ENCODE data around the gene LGMN. TPM values are rescaled to one million over a fixed set of nuclear protein-coding genes. Genes with fewer than 3 reads are reported as not detected.
"Not testable (repeated sequence)": the region's sequence is repeated elsewhere in the genome, so short reads cannot be mapped to it uniquely, and the experiment has no call there.

LGMN gene
- total RNA-seq, 2 experiments from 2014 or later: 0.63 to 1.2 TPM

- H3K27me3 Mint-ChIP-seq: no peaks in the 10 kb centered on the region
- H3K4me1 Mint-ChIP-seq: peaks cover 36% of the 10 kb centered on the region
- DNase-seq: peak; percentile 84
- CTCF ChIA-PET: interaction anchor here (0.6 to 2.8 kb wide), 27 partner anchors 10 to 555 kb away, joined by 3 to 17 read pairs (median 3); no protein-coding TSS in a partner anchor
- H3K36me3 Mint-ChIP-seq: peaks cover 48% of the 10 kb centered on the region
- ATAC-seq: peak; percentile 75
- H3K4me3 Mint-ChIP-seq: no peak overlapping the region
- H3K27ac Mint-ChIP-seq: peak overlapping the region; percentile 36
- H3K9me3 Mint-ChIP-seq (ENCODE audit: low read depth): no peaks in the 10 kb centered on the region
These were observed 67.4 kb downstream of the LGMN start for GRCh38 chr14:92680781-92681650.

DNA sequence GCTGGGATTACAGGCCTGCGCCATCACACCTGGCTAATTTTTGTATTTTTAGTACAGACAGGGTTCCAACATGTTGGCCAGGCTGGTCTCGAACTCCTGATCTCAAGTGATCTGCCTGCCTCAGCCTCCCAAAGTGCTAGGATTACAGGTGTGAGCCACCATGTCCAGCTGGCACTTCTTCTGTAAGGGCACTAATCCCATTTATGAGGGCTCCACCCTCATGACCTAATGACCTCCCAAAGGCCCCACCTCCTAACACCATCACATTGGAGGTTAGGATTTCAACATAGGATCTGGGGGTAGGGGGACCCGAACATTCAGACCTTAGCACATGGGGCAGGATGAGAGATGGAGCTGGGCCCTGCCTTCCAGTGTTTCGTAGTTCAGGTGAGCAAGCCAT, 68.1 kb downstream of the LGMN start:
- H3K9me3 Mint-ChIP-seq (ENCODE audit: low read depth); H3K27me3 Mint-ChIP-seq; H3K27ac Mint-ChIP-seq; ATAC-seq; H3K4me3 Mint-ChIP-seq; DNase-seq: not testable (repeated sequence)
- Mint-ChIP-seq H3K36me3 (peaks cover 48% of the 10 kb centered on the region), H3K4me1 (peaks cover 42% of the 10 kb centered on the region)
- CTCF ChIA-PET: interaction anchor here (0.7 to 2.8 kb wide), 18 partner anchors 10 to 545 kb away, joined by 3 to 17 read pairs (median 4); no protein-coding TSS in a partner anchor

GRCh38 chr14:92679246-92679645, 69.2 kb downstream of the LGMN start:
- H3K4me3 Mint-ChIP-seq: no peak overlapping the region
- ATAC-seq: no peak
- H3K4me1 Mint-ChIP-seq: peaks cover 48% of the 10 kb centered on the region
- DNase-seq: no peak
- H3K9me3 Mint-ChIP-seq (ENCODE audit: low read depth): no peaks in the 10 kb centered on the region
- H3K36me3 Mint-ChIP-seq: peaks cover 54% of the 10 kb centered on the region
- no peaks in the 10 kb centered on the region for H3K27me3 Mint-ChIP-seq
- peak overlapping the region; percentile 36 for H3K27ac Mint-ChIP-seq
- CTCF ChIA-PET: no interaction called here

DNA sequence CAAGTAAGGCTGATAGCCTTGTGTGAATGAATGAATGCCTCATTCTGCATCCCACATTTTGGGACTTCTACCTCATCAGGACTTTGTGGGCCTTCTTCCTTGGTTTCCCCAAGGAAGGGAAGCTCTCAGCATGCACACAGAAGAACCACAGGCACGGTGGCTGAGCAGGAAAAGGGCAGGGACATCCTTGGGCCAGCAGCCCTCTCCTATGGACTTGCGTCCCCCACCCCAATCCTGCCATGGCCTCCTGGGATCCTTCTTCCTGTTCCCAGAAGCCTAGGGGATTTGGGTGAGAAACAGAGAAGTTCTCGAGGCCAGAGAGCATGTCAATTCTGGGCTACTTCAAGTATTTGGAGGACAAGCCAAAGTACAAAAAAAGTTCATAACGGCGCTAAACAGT, 69.7 kb downstream of the LGMN start:
- Mint-ChIP-seq H3K4me3 (no peak overlapping the region), H3K27me3 (no peaks in the 10 kb centered on the region), H3K36me3 (peaks cover 58% of the 10 kb centered on the region), H3K27ac (no peak overlapping the region), H3K9me3 (ENCODE audit: low read depth) (no peaks in the 10 kb centered on the region), H3K4me1 (peaks cover 51% of the 10 kb centered on the region)
- no peak for ATAC-seq
- DNase-seq: no peak
- CTCF ChIA-PET: no interaction called here

GRCh38 chr14:92677955-92678354, 70.5 kb downstream of the LGMN start:
- no peaks in the 10 kb centered on the region for H3K27me3 Mint-ChIP-seq
- peaks cover 61% of the 10 kb centered on the region for H3K36me3 Mint-ChIP-seq
- no peak for DNase-seq
- H3K9me3 Mint-ChIP-seq (ENCODE audit: low read depth): no peaks in the 10 kb centered on the region
- H3K4me1 Mint-ChIP-seq: peaks cover 52% of the 10 kb centered on the region
- H3K27ac Mint-ChIP-seq: no peak overlapping the region
- CTCF ChIA-PET: interaction anchor here (1.2 to 1.6 kb wide), 4 partner anchors 8 to 89 kb away, joined by 3 to 5 read pairs (median 4); no protein-coding TSS in a partner anchor
- no peak overlapping the region for H3K4me3 Mint-ChIP-seq
- ATAC-seq: no peak

DNA sequence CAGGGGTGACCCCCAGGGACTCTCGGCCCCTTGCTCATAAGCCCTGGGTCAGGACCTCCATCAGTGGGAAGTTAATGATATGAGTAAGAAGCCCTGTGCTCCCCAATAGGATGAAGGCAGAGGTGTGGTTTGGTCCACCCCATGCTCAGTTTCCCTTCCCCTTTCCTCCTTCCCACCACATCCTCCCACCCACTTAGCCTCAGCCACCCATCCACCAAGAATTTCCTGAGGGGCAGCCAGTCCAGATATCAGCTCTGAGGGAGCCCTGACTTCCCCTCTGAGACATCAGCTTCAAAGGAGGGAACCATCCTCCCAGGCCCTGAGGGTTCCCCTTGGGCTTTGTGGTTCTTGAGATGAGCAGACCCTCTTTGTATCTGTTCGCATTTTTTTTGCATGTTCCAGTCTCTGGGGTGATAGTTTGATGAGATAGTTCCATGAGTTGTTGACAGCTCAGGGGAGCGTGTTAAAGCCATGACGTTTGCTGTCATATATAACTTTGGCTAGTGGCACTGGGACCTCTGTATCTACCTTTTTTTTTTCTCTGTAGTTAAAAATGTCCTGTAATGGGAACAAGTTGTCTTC, 71.2 kb downstream of the LGMN start:
- Mint-ChIP-seq H3K9me3 (ENCODE audit: low read depth) (no peaks in the 10 kb centered on the region), H3K4me1 (peaks cover 52% of the 10 kb centered on the region), H3K36me3 (peaks cover 65% of the 10 kb centered on the region), H3K4me3 (no peak overlapping the region), H3K27ac (peak overlapping the region; percentile 12), H3K27me3 (no peaks in the 10 kb centered on the region)
- peak; percentile 82 for DNase-seq
- CTCF ChIA-PET: interaction anchor here (1.2 to 1.6 kb wide), 4 partner anchors 9 to 88 kb away, joined by 3 to 5 read pairs (median 4); no protein-coding TSS in a partner anchor
- peak; percentile 73 for ATAC-seq

DNA sequence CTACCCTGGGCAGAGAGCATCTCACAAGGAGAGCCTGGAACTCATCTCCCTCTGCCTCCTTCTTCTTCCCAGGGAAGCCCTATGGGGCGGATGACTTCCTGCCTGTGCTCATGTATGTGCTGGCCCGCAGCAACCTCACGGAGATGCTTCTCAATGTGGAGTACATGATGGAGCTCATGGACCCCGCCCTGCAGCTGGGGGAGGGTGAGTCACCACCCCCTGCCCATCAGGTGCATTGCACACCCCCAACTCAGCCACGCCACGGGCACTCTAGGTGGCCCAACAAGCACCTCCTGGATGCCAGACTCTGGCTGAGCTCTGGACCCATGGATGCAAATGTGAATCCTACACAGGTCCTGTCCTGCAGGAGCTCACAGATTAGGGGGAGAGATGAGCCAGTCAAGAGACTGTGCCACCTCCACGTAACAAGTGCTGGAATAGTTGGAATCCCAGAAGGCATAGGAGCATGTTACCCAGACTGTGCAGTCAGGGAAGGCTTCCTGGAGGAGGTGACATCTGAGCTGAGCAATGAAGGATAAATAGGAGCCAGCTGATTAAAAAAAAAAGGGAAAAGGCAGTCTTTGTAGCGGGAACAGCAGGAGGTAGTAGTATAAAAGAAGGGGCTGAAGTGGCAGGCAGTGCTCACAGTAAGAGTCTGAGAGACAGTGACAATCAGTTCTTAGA, 71.9 kb downstream of the LGMN start:
- Mint-ChIP-seq H3K36me3 (peaks cover 65% of the 10 kb centered on the region), H3K4me3 (no peak overlapping the region), H3K9me3 (ENCODE audit: low read depth) (no peaks in the 10 kb centered on the region), H3K4me1 (peaks cover 51% of the 10 kb centered on the region), H3K27me3 (no peaks in the 10 kb centered on the region), H3K27ac (peak overlapping the region; percentile 12)
- CTCF ChIA-PET: interaction anchor here (1.3 to 1.6 kb wide), 3 partner anchors 10 to 61 kb away, joined by 3 to 5 read pairs (median 4); no protein-coding TSS in a partner anchor
- DNase-seq (no peak), ATAC-seq (no peak)

- peaks cover 64% of the 10 kb centered on the region for H3K36me3 Mint-ChIP-seq
- H3K4me1 Mint-ChIP-seq: peaks cover 45% of the 10 kb centered on the region
- H3K27ac Mint-ChIP-seq: peak overlapping the region; percentile 20
- no peaks in the 10 kb centered on the region for H3K27me3 Mint-ChIP-seq
- no peak for ATAC-seq
- no peak for DNase-seq
- no peaks in the 10 kb centered on the region for H3K9me3 Mint-ChIP-seq (ENCODE audit: low read depth)
- no peak overlapping the region for H3K4me3 Mint-ChIP-seq
- CTCF ChIA-PET: no interaction called here
These were observed 72.5 kb downstream of the LGMN start for GRCh38 chr14:92675976-92676375.

DNA sequence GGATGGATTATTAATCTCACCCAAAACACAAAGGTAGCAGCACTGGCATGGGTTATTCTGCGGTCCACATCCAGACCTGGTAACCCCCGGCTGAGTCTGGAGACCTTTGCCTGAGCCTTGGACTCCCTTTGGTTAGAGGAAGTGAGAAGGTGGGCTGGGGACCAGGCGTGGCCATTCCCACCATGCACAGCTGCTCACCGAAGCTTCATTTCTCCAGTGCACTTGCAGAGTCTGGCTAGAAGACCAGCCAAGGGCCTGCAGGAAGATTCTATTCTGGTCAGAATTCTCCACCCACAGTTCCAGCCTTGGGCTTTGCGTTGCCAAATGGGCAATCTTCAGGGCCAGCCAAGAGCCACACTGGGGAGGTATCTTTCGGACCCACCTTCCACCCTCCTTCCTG, 73.0 kb downstream of the LGMN start:
- H3K4me1 Mint-ChIP-seq: peaks cover 44% of the 10 kb centered on the region
- no peaks in the 10 kb centered on the region for H3K9me3 Mint-ChIP-seq (ENCODE audit: low read depth)
- CTCF ChIA-PET: interaction anchor here (0.6 to 1.5 kb wide), 2 partner anchors 40 to 107 kb away, joined by 3 read pairs; no protein-coding TSS in a partner anchor
- H3K27me3 Mint-ChIP-seq: no peaks in the 10 kb centered on the region
- no peak for ATAC-seq
- H3K36me3 Mint-ChIP-seq: peaks cover 62% of the 10 kb centered on the region
- DNase-seq: no peak
- no peak overlapping the region for H3K4me3 Mint-ChIP-seq
- H3K27ac Mint-ChIP-seq: no peak overlapping the region

GRCh38 chr14:92673601-92674150, 74.8 kb downstream of the LGMN start:
- H3K9me3 Mint-ChIP-seq (ENCODE audit: low read depth): no peaks in the 10 kb centered on the region
- H3K27me3 Mint-ChIP-seq: no peaks in the 10 kb centered on the region
- DNase-seq (no peak), ATAC-seq (no peak)
- H3K27ac Mint-ChIP-seq: no peak overlapping the region
- no peak overlapping the region for H3K4me3 Mint-ChIP-seq
- CTCF ChIA-PET: interaction anchor here (0.6 to 1.9 kb wide), 4 partner anchors 60 to 1288 kb away, joined by 3 to 5 read pairs (median 4); no protein-coding TSS in a partner anchor
- peaks cover 53% of the 10 kb centered on the region for H3K4me1 Mint-ChIP-seq
- peaks cover 52% of the 10 kb centered on the region for H3K36me3 Mint-ChIP-seq

DNA sequence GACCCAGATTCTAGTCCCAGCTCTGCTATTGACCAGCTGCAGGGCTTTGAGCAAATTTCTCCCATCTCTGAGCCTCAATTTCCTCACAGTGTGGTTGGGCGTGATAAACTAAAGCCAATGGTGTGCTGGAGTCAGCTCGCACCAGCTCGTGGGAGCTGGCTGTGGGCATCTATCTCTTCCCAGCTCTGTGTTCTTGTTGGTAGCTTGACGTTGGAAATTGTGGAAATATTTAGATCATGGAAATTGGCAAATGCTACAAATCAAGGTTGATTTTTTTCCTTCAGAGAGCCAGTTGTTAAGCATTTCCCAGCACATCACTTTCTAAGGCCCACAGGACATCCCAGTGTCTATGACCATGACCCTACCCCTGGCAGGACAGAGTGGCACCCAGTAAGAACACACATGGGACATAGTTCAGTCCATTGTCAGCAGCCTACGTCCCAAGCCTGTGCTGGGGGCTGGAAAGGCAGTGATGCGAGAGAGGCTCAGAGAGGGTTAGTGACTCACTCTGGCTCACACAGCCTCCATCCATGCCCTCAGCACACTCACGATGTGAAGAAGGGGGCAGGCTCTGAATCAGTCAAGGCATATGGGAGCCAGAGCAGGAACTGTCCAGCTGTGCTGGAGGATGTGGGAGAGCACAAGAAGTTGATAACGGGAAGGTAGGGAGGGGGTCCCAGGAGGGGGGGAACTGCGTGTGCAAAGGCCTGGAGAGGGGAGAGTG, 77.6 kb downstream of the LGMN start:
- Mint-ChIP-seq H3K36me3 (peaks cover 48% of the 10 kb centered on the region), H3K27ac (peak overlapping the region; percentile 62), H3K4me1 (peaks cover 45% of the 10 kb centered on the region), H3K4me3 (no peak overlapping the region), H3K27me3 (no peaks in the 10 kb centered on the region), H3K9me3 (ENCODE audit: low read depth) (no peaks in the 10 kb centered on the region)
- CTCF ChIA-PET: no interaction called here
- DNase-seq (no peak), ATAC-seq (no peak)

DNA sequence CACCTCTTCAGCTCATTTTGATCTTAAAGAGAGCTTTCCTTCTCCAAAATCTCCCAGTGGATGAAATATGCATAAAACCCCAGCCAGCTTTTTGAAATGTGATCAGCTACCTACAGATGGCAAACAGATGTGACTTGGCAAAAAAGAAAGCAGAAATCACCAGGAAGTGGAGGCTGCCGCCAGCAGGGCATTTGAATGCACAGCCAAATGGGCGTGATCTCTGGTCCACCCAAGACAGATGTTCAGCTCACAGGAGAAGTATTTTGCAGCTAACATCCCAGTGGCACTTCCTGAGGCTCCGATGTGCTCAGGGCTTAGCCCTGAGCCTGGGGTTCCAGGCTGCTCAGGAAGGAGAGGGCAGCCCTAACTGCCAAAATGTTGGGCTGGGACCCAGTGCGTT, 78.3 kb downstream of the LGMN start:
- peaks cover 42% of the 10 kb centered on the region for H3K4me1 Mint-ChIP-seq
- H3K36me3 Mint-ChIP-seq: peaks cover 50% of the 10 kb centered on the region

More for the DNA sequence above, 78.3 kb downstream of the LGMN start:
- Mint-ChIP-seq H3K4me3 (no peak overlapping the region), H3K27ac (peak overlapping the region; percentile 62), H3K9me3 (ENCODE audit: low read depth) (no peaks in the 10 kb centered on the region), H3K27me3 (no peaks in the 10 kb centered on the region)
- no peak for DNase-seq
- CTCF ChIA-PET: interaction anchor here (0.9 kb wide), 1 partner anchor 132 kb away, joined by 3 read pairs; no protein-coding TSS in a partner anchor
- ATAC-seq: no peak
